ENCODE measurements around the gene SPIN3.

SPIN3 gene

DNA sequence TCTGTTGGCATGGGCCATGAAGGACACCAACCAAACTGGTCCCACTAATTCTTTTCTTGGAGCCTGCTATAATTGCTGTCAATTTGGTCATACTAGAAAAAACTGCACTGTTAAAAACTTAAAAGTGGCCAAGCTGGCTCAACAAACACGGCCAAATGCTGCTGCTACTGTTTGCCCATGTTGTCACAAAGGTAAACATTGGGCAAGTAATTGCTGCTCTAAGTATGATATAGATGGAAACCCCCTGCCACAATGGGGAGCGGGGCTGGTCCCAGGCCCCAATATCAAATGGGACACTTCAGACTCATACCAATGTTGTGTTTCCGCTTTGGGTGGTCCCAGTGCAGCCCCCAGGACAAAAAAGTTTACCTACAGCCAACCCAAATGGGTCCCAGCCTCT, 52.1 kb downstream of the SPIN3 start:
- Histone ChIP-seq H3K4me1 (ENCODE audit: control insufficient read depth, insufficient read depth, low read depth, low read length) (no peaks in the 10 kb centered on the region), H3K27ac (ENCODE audit: low read length, poor library complexity, severe bottlenecking) (no peak overlapping the region), H3K4ac (ENCODE audit: low read depth in 1 of 2, low read length in 2 of 2) (no peak overlapping the region), H2BK5ac (ENCODE audit: low read depth, low read length, poor library complexity, severe bottlenecking) (no peak overlapping the region), H3K79me1 (replicated peaks; ENCODE audit: low read length, poor library complexity, severe bottlenecking) (no peaks in the 10 kb centered on the region), H4K91ac (ENCODE audit: low read length) (no peak overlapping the region), H3K14ac (ENCODE audit: low read length in 2 of 2) (no peak overlapping the region), H2BK120ac (ENCODE audit: low read depth, low read length) (no peak overlapping the region), H3K9ac (ENCODE audit: low read length) (no peak overlapping the region), H4K8ac (ENCODE audit: low read length) (no peak overlapping the region), H3K27me3 (ENCODE audit: control insufficient read depth in 1 of 2, insufficient read depth in 1 of 2, low read length in 2 of 2) (no peaks in the 10 kb centered on the region), H2BK15ac (ENCODE audit: low read depth, poor library complexity, severe bottlenecking) (no peak overlapping the region), H2BK12ac (ENCODE audit: low read length in 2 of 2) (no peak overlapping the region), H3K9me3 (ENCODE audit: control insufficient read depth, low read length) (no peaks in the 10 kb centered on the region), H3K23ac (ENCODE audit: low read length in 2 of 2) (no peak overlapping the region), H2AFZ (ENCODE audit: low read depth, low read length) (no peak overlapping the region), H3K4me3 (ENCODE audit: insufficient read depth in 1 of 2, low read depth in 1 of 2, low read length in 2 of 2) (no peak overlapping the region), H3K36me3 (ENCODE audit: control insufficient read depth in 1 of 2, insufficient read depth in 2 of 2, low read depth in 1 of 2, low read length in 2 of 2) (no peaks in the 10 kb centered on the region), H3K18ac (ENCODE audit: low read depth in 1 of 2, low read length in 2 of 2) (no peak overlapping the region), H3K4me2 (ENCODE audit: low read length, poor library complexity, severe bottlenecking) (no peak overlapping the region), H2AK5ac (ENCODE audit: low read length, severe bottlenecking) (no peak overlapping the region)
- 67% methylated on average over 3 of the region's 3 CpGs for WGBS
- no peak for DNase-seq
